Endothelial cell of umbilical vein (primary cell): ENCODE data around the gene PAX6. TPM values are rescaled to one million over a fixed set of nuclear protein-coding genes. Genes with fewer than 3 reads are reported as not detected.

Source experiments
- BruUV-seq: library from RNA; stranded (reverse); fragments of 400-500 nt; replicated peaks from 2 replicates; lab custom pipeline; 2021; lab: Mats Ljungman, UMichigan
- CTCF ChIA-PET: fragments of 300-600, 350-600 bp; sonication (Branson Sonifier 250); formaldehyde crosslinking; loops from one replicate; lab custom pipeline; 2021; ENCODE audit warnings: antibody characterized with exemption, inconsistent platforms; lab: Charles Lee
- POLR2A ChIA-PET: fragments of 300-600, 350-600 bp; sonication (Branson Sonifier 250); formaldehyde crosslinking; loops from one replicate; lab custom pipeline; 2021; ENCODE audit warnings: antibody characterized with exemption, inconsistent platforms; lab: Charles Lee
- DNase-seq: peaks from one replicate; pipeline ENCODE4 v3.0.0-alpha.2; 2011; ENCODE audit warnings: low read depth, low spot score
- FAIRE-seq: peaks from 2 replicates; lab custom pipeline; 2011; peaks lifted over from hg19 to GRCh38; lab: Jason Lieb, UNC
- H2AFZ ChIP-seq: 2 replicates; pipeline ENCODE4 v1.6.0; 2012; ENCODE audit warnings: low read depth, low read length, control low read depth, inconsistent platforms
- H3K27ac ChIP-seq: 2 replicates; pipeline ENCODE4 v1.5.1; 2011; ENCODE audit warnings: low read depth, mild to moderate bottlenecking, control low read depth, low read length, moderate library complexity; ENCODE audit not compliant: insufficient read depth
- H3K27me3 ChIP-seq, 2 experiments: 2 replicates each; pipeline versions ENCODE4 v1.6.0 to v1.6.1; 2011; ENCODE audit warnings: low read length in 2 of 2, mixed read lengths in 1 of 2; ENCODE audit not compliant: control insufficient read depth in 2 of 2, insufficient read depth in 2 of 2
- H3K36me3 ChIP-seq, 2 experiments: 2 replicates in 1 of 2; 3 replicates in 1 of 2; pipeline ENCODE4 v1.5.1; 2011; ENCODE audit warnings: low read length in 2 of 2, mild to moderate bottlenecking in 1 of 2, moderate library complexity in 1 of 2; ENCODE audit not compliant: control insufficient read depth in 2 of 2, insufficient read depth in 2 of 2; ENCODE audit errors: extremely low read depth in 1 of 2
- H3K4me1 ChIP-seq: 3 replicates; pipeline ENCODE4 v1.5.1; 2011; ENCODE audit warnings: mild to moderate bottlenecking, low read length; ENCODE audit not compliant: control insufficient read depth, insufficient read depth; ENCODE audit errors: extremely low read depth
- H3K4me2 ChIP-seq: 2 replicates; pipeline ENCODE4 v1.6.1; 2011; ENCODE audit warnings: low read length, control low read depth, mixed read lengths; ENCODE audit not compliant: insufficient read depth
- H3K4me3 ChIP-seq, 3 experiments: fragments of 200-600 bp in 1 of 3; sonication (generic), shearing (Covaris generic) in 1 of 3; replicated peaks in 1 of 3; 2 replicates each; pipeline ENCODE4 v1.5.1; 2011 to 2016; ENCODE audit warnings: control low read depth in 3 of 3, low read length in 3 of 3, mild to moderate bottlenecking in 2 of 3, inconsistent platforms in 1 of 3, low read depth in 1 of 3, moderate library complexity in 1 of 3; ENCODE audit not compliant: insufficient read depth in 1 of 3
- H3K79me2 ChIP-seq: 2 replicates; pipeline ENCODE4 v1.6.0; 2012; ENCODE audit warnings: low read length, inconsistent platforms; ENCODE audit not compliant: control insufficient read depth, insufficient read depth
- H3K9ac ChIP-seq: replicated peaks from 2 replicates; pipeline ENCODE3; 2011; ENCODE audit warnings: low read length, control low read depth; ENCODE audit not compliant: insufficient read depth; ENCODE audit errors: extremely low read depth
- H3K9me1 ChIP-seq: replicated peaks from 3 replicates; pipeline ENCODE4 v1.6.0; 2011; ENCODE audit warnings: mild to moderate bottlenecking, low read length; ENCODE audit not compliant: control insufficient read depth, insufficient read depth; ENCODE audit errors: extremely low read depth
- H3K9me3 ChIP-seq: replicated peaks from 2 replicates; pipeline ENCODE4 v1.5.1; 2012; ENCODE audit warnings: low read length, inconsistent platforms; ENCODE audit not compliant: control insufficient read depth, insufficient read depth
- H4K20me1 ChIP-seq: replicated peaks from 2 replicates; pipeline ENCODE3; 2011; ENCODE audit warnings: mild to moderate bottlenecking, low read length; ENCODE audit not compliant: control insufficient read depth, insufficient read depth; ENCODE audit errors: extremely low read depth
- CTCF ChIP-seq, 2 donors: IDR thresholded peaks; 1 replicate in 1 of 2; 2 replicates in 1 of 2; pipeline ENCODE4 v1.5.1; 2011; ENCODE audit warnings: low read length in 2 of 2, mild to moderate bottlenecking in 2 of 2, moderate library complexity in 2 of 2, control low read depth in 1 of 2, inconsistent platforms in 1 of 2, low read depth in 1 of 2; ENCODE audit not compliant: insufficient read depth in 1 of 2; ENCODE audit errors: extremely low read depth in 1 of 2
- EZH2 ChIP-seq: IDR thresholded peaks from 2 replicates; pipeline ENCODE4 v1.6.1; 2012; ENCODE audit warnings: borderline replicate concordance, low read depth, mild to moderate bottlenecking, moderate library complexity, low read length, inconsistent platforms; ENCODE audit not compliant: severe bottlenecking
- POLR2A ChIP-seq: IDR thresholded peaks from 2 replicates; pipeline ENCODE4 v1.6.1; 2012; ENCODE audit warnings: low read depth, mild to moderate bottlenecking, control low read depth, low read length
- dilution Hi-C: fragments of 300-500 bp; cut with MboI; formaldehyde crosslinking; loops from one replicate; pipeline ENCODE4 v1.15.0; 2019; ENCODE audit warnings: low sequenced_read_pairs; ENCODE audit not compliant: extremely low pct_ligation_motif_present
- intact Hi-C: fragments of 100-400 bp; cut with micrococcal nuclease; formaldehyde crosslinking; loops from one replicate; pipeline ENCODE4 v1.10.0; 2022
- polyA plus RNA-seq, 4 experiments: library from polyadenylated mRNA; depleted of rRNA in 3 of 4; stranded (reverse) in 3 of 4; unstranded in 1 of 4; fragments of >200 nt; gene quantifications; 2 replicates each; pipeline versions ENCODE4 v1.2.1 to v1.2.3, GENCODE V29; 2011 to 2012; ENCODE audit warnings: missing spikeins in 1 of 4
- total RNA-seq: library from RNA; stranded (reverse); gene quantifications from 2 replicates; pipeline ENCODE4 v1.2.3, GENCODE V29; 2021

The PAX6 gene
- total and polyA plus RNA-seq, 2 donors (not counting 3 experiments of a cell fraction or from before 2014, with no cell fraction given), result not detected

GRCh38 chr11:31798057-31798553 is 13.0 kb downstream of the PAX6 start:
- no peak overlapping the region for H2AFZ ChIP-seq
- no peaks in the 10 kb centered on the region for H3K9me3 ChIP-seq
- TF ChIP-seq EZH2 (peak; percentile 73), CTCF (IDR thresholded peaks at IDR 0.05; ENCODE audit: extremely low read depth in 1 of 2, insufficient read depth in 1 of 2, low read depth in 1 of 2, low read length in 2 of 2) (no peak)
- H4K20me1 ChIP-seq, result peaks cover 3% of the 10 kb centered on the region
- peaks cover 5% of the 10 kb centered on the region for H3K4me1 ChIP-seq
- ChIA-PET POLR2A (no interaction called here), CTCF (interaction anchor here (0.7 to 2.7 kb wide), 2 partner anchors 89 to 157 kb away, joined by 3 to 12 read pairs; no protein-coding TSS in a partner anchor)
- H3K27me3 ChIP-seq, result peaks cover 83 to 95% of the 10 kb centered on the region in 2 experiments
- FAIRE-seq, result no peak
- H3K36me3 ChIP-seq, result no peaks in the 10 kb centered on the region
- intact Hi-C loops, result loop anchor here (1.0 to 10.0 kb wide), 4 partner anchors 12 to 403 kb away; no protein-coding TSS in a partner anchor
- BruUV-seq, result no TSS peak
- H3K9me1 ChIP-seq, result no peaks in the 10 kb centered on the region
- H3K4me3 ChIP-seq, result no peak overlapping the region
- H3K4me2 ChIP-seq, result no peak overlapping the region
- dilution Hi-C loops, result no loop called here
- no peak overlapping the region for H3K9ac ChIP-seq
- no peak overlapping the region for H3K27ac ChIP-seq
- no peaks in the 10 kb centered on the region for H3K79me2 ChIP-seq
- DNase-seq, result no peak

- Histone ChIP-seq H3K27me3 (peaks cover 78 to 92% of the 10 kb centered on the region in 2 experiments), H3K9me1 (no peaks in the 10 kb centered on the region), H3K36me3 (no peaks in the 10 kb centered on the region), H3K9me3 (no peaks in the 10 kb centered on the region), H3K4me3 (no peak overlapping the region), H3K4me1 (peaks cover 5% of the 10 kb centered on the region), H3K79me2 (no peaks in the 10 kb centered on the region), H2AFZ (no peak overlapping the region), H4K20me1 (peaks cover 3% of the 10 kb centered on the region), H3K9ac (no peak overlapping the region), H3K4me2 (no peak overlapping the region), H3K27ac (no peak overlapping the region)
- ChIA-PET CTCF (interaction anchor here (0.6 to 2.7 kb wide), 4 partner anchors 11 to 173 kb away, joined by 3 to 12 read pairs (median 3); no protein-coding TSS in a partner anchor), POLR2A (no interaction called here)
- FAIRE-seq (no peak), DNase-seq (no peak)
- peak; percentile 75 for TF ChIP-seq EZH2
- no peak for TF ChIP-seq POLR2A
- dilution Hi-C loops (no loop called here), intact Hi-C loops (loop anchor here (1.0 to 10.0 kb wide), 4 partner anchors 13 to 403 kb away; no protein-coding TSS in a partner anchor)
- BruUV-seq, result no TSS peak
These were observed 13.7 kb downstream of the PAX6 start for GRCh38 chr11:31797190-31798056.
